Ishikawa (cell line): ENCODE data around the gene SCFD2.

ENCODE experiments used
- CEBPB ChIP-seq: IDR thresholded peaks from 2 replicates; pipeline ENCODE4 v1.6.1; 2012
- EGR1 ChIP-seq: IDR thresholded peaks from 2 replicates; pipeline ENCODE4 v1.6.1; 2012
- MAX ChIP-seq: IDR thresholded peaks from 2 replicates; pipeline ENCODE4 v1.6.1; 2012
- RAD21 ChIP-seq: IDR thresholded peaks from 2 replicates; pipeline ENCODE4 v1.6.1; 2012; ENCODE audit warnings: low read depth
- TCF12 ChIP-seq: IDR thresholded peaks from 2 replicates; pipeline ENCODE4 v1.6.1; 2012; ENCODE audit warnings: low read depth
- TEAD4 ChIP-seq: IDR thresholded peaks from 2 replicates; pipeline ENCODE4 v1.6.1; 2012
- USF1 ChIP-seq: IDR thresholded peaks from 2 replicates; pipeline ENCODE4 v1.6.1; 2012
- ZBTB7A ChIP-seq: IDR thresholded peaks from 2 replicates; pipeline ENCODE4 v1.6.1; 2012; ENCODE audit warnings: low read depth

- TF ChIP-seq EGR1: no peak
- no peak for TF ChIP-seq TEAD4
- TF ChIP-seq ZBTB7A: no peak
- TF ChIP-seq USF1: no peak
- TF ChIP-seq TCF12: no peak
- no peak for TF ChIP-seq MAX
- no peak for TF ChIP-seq RAD21
- TF ChIP-seq CEBPB: no peak
Measured at GRCh38 chr4:53098681-53099121, 267.2 kb downstream of the SCFD2 start.
